ENCODE data around the gene DYNC1LI1. TPM values are rescaled to one million over a fixed set of nuclear protein-coding genes. Genes with fewer than 3 reads are reported as not detected.

Gene DYNC1LI1
- total RNA-seq, 1 donor from 2014 or later = 29.0 TPM

- intact Hi-C loops (cut with micrococcal nuclease) = no loop called here
These were observed 76.9 kb downstream of the DYNC1LI1 start for GRCh38 chr3:32493437-32494414.

- intact Hi-C loops (cut with micrococcal nuclease) = no loop called here
These were observed 77.8 kb downstream of the DYNC1LI1 start for GRCh38 chr3:32492684-32493436.

- intact Hi-C loops (cut with micrococcal nuclease) = no loop called here
These were observed 82.1 kb downstream of the DYNC1LI1 start for GRCh38 chr3:32488474-32489008.

- intact Hi-C loops (cut with micrococcal nuclease) = no loop called here
These were observed 82.7 kb downstream of the DYNC1LI1 start for GRCh38 chr3:32487781-32488473.

- intact Hi-C loops (cut with micrococcal nuclease) = no loop called here
These were observed 86.2 kb downstream of the DYNC1LI1 start for GRCh38 chr3:32484436-32484835.

- intact Hi-C loops (cut with micrococcal nuclease) = no loop called here
These were observed 86.9 kb downstream of the DYNC1LI1 start for GRCh38 chr3:32483772-32484171.

GRCh38 chr3:32482693-32483092, 88.0 kb downstream of the DYNC1LI1 start:
- intact Hi-C loops (cut with micrococcal nuclease) = no loop called here

- intact Hi-C loops (cut with micrococcal nuclease) = no loop called here
These were observed 88.6 kb downstream of the DYNC1LI1 start for GRCh38 chr3:32481791-32482631.

- intact Hi-C loops (cut with micrococcal nuclease) = no loop called here
These were observed 90.1 kb downstream of the DYNC1LI1 start for GRCh38 chr3:32480604-32481003.

Other genes starting within 250 kb of the DYNC1LI1 start
- 65.3 and 67.6 TPM in 2 replicates for gene CMTM7, start 179.0 kb downstream of the DYNC1LI1 start, total RNA-seq
- 74.4 and 75.0 TPM in 2 replicates for gene CMTM6, start 68.0 kb downstream of the DYNC1LI1 start, total RNA-seq
- 49.0 and 50.5 TPM in 2 replicates for gene CNOT10, start 114.3 kb upstream of the DYNC1LI1 start, total RNA-seq
- gene TRIM71, start 247.1 kb upstream of the DYNC1LI1 start, total RNA-seq = 0.02 TPM in 1 of 2 replicates, not detected in the other